H9 (cell line): ENCODE data around the gene IGFL1. TPM values are rescaled to one million over a fixed set of nuclear protein-coding genes. Genes with fewer than 3 reads are reported as not detected.

Experiments
- DNase-seq: peaks from one replicate; pipeline ENCODE4 v3.0.0-alpha.2; 2017
- H2AFZ ChIP-seq: one replicate; pipeline ENCODE4 v1.6.1; 2013; ENCODE audit warnings: mild to moderate bottlenecking, low read length, control low read depth, moderate library complexity
- H2AK5ac ChIP-seq: 2 replicates; pipeline ENCODE4 v1.6.1; 2013; ENCODE audit warnings: low read length, control low read depth, mixed read lengths; ENCODE audit not compliant: insufficient read length
- H2BK120ac ChIP-seq: one replicate; pipeline ENCODE4 v1.6.1; 2013; ENCODE audit warnings: low read depth, mild to moderate bottlenecking, low read length, control low read depth, inconsistent platforms; ENCODE audit not compliant: poor library complexity, severe bottlenecking
- H2BK12ac ChIP-seq: 2 replicates; pipeline ENCODE4 v1.6.1; 2013; ENCODE audit warnings: low read length, control low read depth, mixed read lengths, low read depth; ENCODE audit not compliant: insufficient read length
- H2BK15ac ChIP-seq: 2 replicates; pipeline ENCODE4 v1.6.1; 2013; ENCODE audit warnings: low read depth, low read length, control low read depth
- H2BK20ac ChIP-seq: one replicate; pipeline ENCODE4 v1.6.1; 2013; ENCODE audit warnings: low read depth, mild to moderate bottlenecking, low read length, control low read depth, inconsistent platforms; ENCODE audit not compliant: poor library complexity, severe bottlenecking
- H2BK5ac ChIP-seq: 2 replicates; pipeline ENCODE4 v1.6.1; 2013; ENCODE audit warnings: low read length, control low read depth, mixed read lengths; ENCODE audit not compliant: insufficient read length
- H3K14ac ChIP-seq: 2 replicates; pipeline ENCODE4 v1.6.1; 2013; ENCODE audit warnings: low read length, control low read depth; ENCODE audit not compliant: insufficient read depth
- H3K18ac ChIP-seq: 2 replicates; pipeline ENCODE4 v1.6.1; 2013; ENCODE audit warnings: low read depth, mild to moderate bottlenecking, mixed read lengths, low read length, control low read depth; ENCODE audit not compliant: insufficient read length
- H3K23ac ChIP-seq: 2 replicates; pipeline ENCODE4 v1.6.1; 2013; ENCODE audit warnings: low read length, control low read depth, mixed read lengths, low read depth; ENCODE audit not compliant: insufficient read length
- H3K23me2 ChIP-seq: 2 replicates; pipeline ENCODE4 v1.6.1; 2013; ENCODE audit warnings: low read depth, mild to moderate bottlenecking, mixed read lengths, low read length, control low read depth; ENCODE audit not compliant: insufficient read length, poor library complexity, severe bottlenecking
- H3K27ac ChIP-seq: 2 replicates; pipeline ENCODE4 v1.5.1; 2013; ENCODE audit warnings: low read length, control low read depth, mixed read lengths, low read depth; ENCODE audit not compliant: insufficient read length
- H3K27me3 ChIP-seq: 2 replicates; pipeline ENCODE4 v1.6.1; 2013; ENCODE audit warnings: low read length, control low read depth, inconsistent platforms; ENCODE audit not compliant: insufficient read depth
- H3K4ac ChIP-seq: 2 replicates; pipeline ENCODE4 v1.6.1; 2013; ENCODE audit warnings: low read depth, mild to moderate bottlenecking, control low read depth, inconsistent platforms, low read length, moderate library complexity
- H3K4me1 ChIP-seq: 2 replicates; pipeline ENCODE4 v1.6.1; 2013; ENCODE audit warnings: low read length, control low read depth, inconsistent platforms; ENCODE audit not compliant: insufficient read depth
- H3K4me2 ChIP-seq: 2 replicates; pipeline ENCODE4 v1.6.1; 2013; ENCODE audit warnings: low read length, control low read depth, mixed read lengths; ENCODE audit not compliant: insufficient read length, insufficient read depth
- H3K56ac ChIP-seq: 2 replicates; pipeline ENCODE4 v1.6.1; 2013; ENCODE audit warnings: low read depth, mild to moderate bottlenecking, mixed read lengths, low read length, control low read depth; ENCODE audit not compliant: insufficient read length
- H3K79me1 ChIP-seq: 2 replicates; pipeline ENCODE4 v1.6.1; 2013; ENCODE audit warnings: low read depth, mild to moderate bottlenecking, moderate library complexity, low read length, control low read depth, inconsistent platforms; ENCODE audit not compliant: insufficient read depth, poor library complexity, severe bottlenecking
- H3K79me2 ChIP-seq: 2 replicates; pipeline ENCODE4 v1.6.1; 2013; ENCODE audit warnings: low read length, control low read depth, inconsistent platforms; ENCODE audit not compliant: insufficient read depth
- H3K9ac ChIP-seq: 2 replicates; pipeline ENCODE4 v1.6.1; 2013; ENCODE audit warnings: low read length, control low read depth, mixed read lengths; ENCODE audit not compliant: insufficient read length; ENCODE audit errors: extremely low read depth
- H3K9me3 ChIP-seq: one replicate; pipeline ENCODE4 v1.6.1; 2013; ENCODE audit warnings: low read depth, low read length, inconsistent platforms; ENCODE audit not compliant: control insufficient read depth
- H3T11ph ChIP-seq: one replicate; pipeline ENCODE4 v1.6.1; 2013; ENCODE audit warnings: mild to moderate bottlenecking, low read length, control low read depth, inconsistent platforms
- H4K20me1 ChIP-seq: one replicate; pipeline ENCODE4 v1.6.1; 2013; ENCODE audit not compliant: control insufficient read depth, insufficient read length, insufficient read depth
- H4K5ac ChIP-seq: 2 replicates; pipeline ENCODE4 v1.6.1; 2013; ENCODE audit warnings: low read depth, mild to moderate bottlenecking, mixed read lengths, low read length, control low read depth; ENCODE audit not compliant: insufficient read length
- H4K8ac ChIP-seq: replicated peaks from 2 replicates; pipeline ENCODE4 v1.6.1; 2013; ENCODE audit warnings: low read length, control low read depth, mixed read lengths, low read depth; ENCODE audit not compliant: insufficient read length
- H4K91ac ChIP-seq: 2 replicates; pipeline ENCODE4 v1.6.1; 2013; ENCODE audit warnings: low read depth, mild to moderate bottlenecking, moderate library complexity, mixed read lengths, low read length, control low read depth; ENCODE audit not compliant: insufficient read length
- H3K27ac Mint-ChIP-seq, 3 experiments: 2 replicates in 2 of 3; 3 replicates in 1 of 3; pipeline ENCODE4 v1.8.0; 2020 to 2021; ENCODE audit warnings: mixed read lengths in 3 of 3, mild to moderate bottlenecking in 1 of 3, moderate library complexity in 1 of 3
- H3K27me3 Mint-ChIP-seq: 2 replicates; pipeline ENCODE4 v1.8.0; 2021; ENCODE audit warnings: low read depth, mild to moderate bottlenecking, moderate library complexity, mixed read lengths
- H3K36me3 Mint-ChIP-seq, 3 experiments: 2 replicates in 2 of 3; 3 replicates in 1 of 3; pipeline ENCODE4 v1.8.0; 2020 to 2021; ENCODE audit warnings: low read depth in 3 of 3, mixed read lengths in 3 of 3; ENCODE audit not compliant: insufficient read depth in 1 of 3
- H3K4me1 Mint-ChIP-seq, 2 experiments: 2 replicates each; pipeline ENCODE4 v1.8.0; 2020; ENCODE audit warnings: mixed read lengths in 2 of 2
- H3K4me3 Mint-ChIP-seq, 2 experiments: 2 replicates in 1 of 2; 3 replicates in 1 of 2; pipeline ENCODE4 v1.8.0; 2020 to 2021; ENCODE audit warnings: mild to moderate bottlenecking in 2 of 2, mixed read lengths in 2 of 2, moderate library complexity in 1 of 2
- H3K9me3 Mint-ChIP-seq, 2 experiments: 2 replicates in 1 of 2; 3 replicates in 1 of 2; pipeline ENCODE4 v1.8.0; 2020; ENCODE audit warnings: mild to moderate bottlenecking in 2 of 2, mixed read lengths in 2 of 2, moderate library complexity in 1 of 2
- WGBS: extraction: QIAGEN DNeasy Blood & Tissue Kit; methylation state at CpG from one replicate; pipeline ENCODE4 v1.1.7; 2013; ENCODE audit warnings: missing lambda C conversion rate, low lambda C conversion rate, mixed read lengths; ENCODE audit not compliant: insufficient read length; ENCODE audit errors: extremely low coverage; 5-methylcytosine and 5-hydroxymethylcytosine counted together
- total RNA-seq: library from RNA; stranded (reverse); gene quantifications from 2 replicates; pipeline ENCODE4 v1.2.1, GENCODE V29; 2021
- TF ChIP-seq, protein P1 (sequence below): fragments of 200-600 bp; sonication (generic); conservative IDR thresholded peaks from 3 replicates; pipeline ENCODE4 v1.8.0; 2021; ENCODE audit warnings: antibody characterized with exemption, mild to moderate bottlenecking

The IGFL1 gene
- total RNA-seq, 1 experiment from 2014 or later = not detected

DNA sequence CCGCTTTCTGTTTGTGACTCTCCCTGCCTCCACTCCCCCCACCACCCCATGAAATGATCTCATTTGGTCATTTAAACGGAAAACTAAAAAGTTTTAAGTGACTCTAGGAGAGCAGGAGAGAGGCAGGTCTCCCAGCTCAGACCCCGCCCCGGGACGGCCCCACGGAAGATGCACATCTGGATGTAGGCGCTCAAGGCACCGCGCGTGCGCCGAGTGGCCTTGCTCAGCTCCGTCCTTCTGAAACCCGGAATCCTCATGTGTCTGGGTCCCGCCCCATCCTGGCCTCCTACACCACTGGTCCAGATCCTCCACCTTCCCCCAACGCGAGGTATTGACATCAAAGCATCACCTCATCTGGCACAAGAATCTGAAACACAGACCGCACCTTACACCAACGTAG is 15.7 kb upstream of the IGFL1 start:
- Mint-ChIP-seq H3K36me3 (no peaks in the 10 kb centered on the region), H3K27me3 (peaks cover 18% of the 10 kb centered on the region)

More for the DNA sequence above, 15.7 kb upstream of the IGFL1 start:
- Histone ChIP-seq H3K79me1 (no peaks in the 10 kb centered on the region), H3K14ac (no peak overlapping the region; the same call in 1 of the 2 replicates), H3T11ph (no peak overlapping the region), H3K4ac (no peak overlapping the region), H4K8ac (no peak overlapping the region), H3K18ac (no peak overlapping the region), H3K9me3 (no peaks in the 10 kb centered on the region), H3K4me2 (no peak overlapping the region), H3K23me2 (no peaks in the 10 kb centered on the region), H4K5ac (no peak overlapping the region), H3K23ac (no peak overlapping the region), H2AFZ (no peak overlapping the region), H2BK12ac (no peak overlapping the region), H2BK5ac (no peak overlapping the region), H4K20me1 (no peaks in the 10 kb centered on the region), H3K56ac (no peak overlapping the region), H2BK120ac (no peak overlapping the region), H2AK5ac (no peak overlapping the region), H2BK15ac (no peak overlapping the region), H3K27ac (no peak overlapping the region), H3K9ac (no peak overlapping the region), H3K79me2 (no peaks in the 10 kb centered on the region), H4K91ac (no peak overlapping the region), H2BK20ac (no peak overlapping the region), H3K27me3 (no peaks in the 10 kb centered on the region), H3K4me1 (peaks cover 6% of the 10 kb centered on the region)
- no CpG with 5 or more reads among the region's 19 CpGs for WGBS
- H3K27ac Mint-ChIP-seq = no peak overlapping the region
- DNase-seq = no peak
- no peak overlapping the region for H3K4me3 Mint-ChIP-seq
- TF ChIP-seq, protein P1, sequence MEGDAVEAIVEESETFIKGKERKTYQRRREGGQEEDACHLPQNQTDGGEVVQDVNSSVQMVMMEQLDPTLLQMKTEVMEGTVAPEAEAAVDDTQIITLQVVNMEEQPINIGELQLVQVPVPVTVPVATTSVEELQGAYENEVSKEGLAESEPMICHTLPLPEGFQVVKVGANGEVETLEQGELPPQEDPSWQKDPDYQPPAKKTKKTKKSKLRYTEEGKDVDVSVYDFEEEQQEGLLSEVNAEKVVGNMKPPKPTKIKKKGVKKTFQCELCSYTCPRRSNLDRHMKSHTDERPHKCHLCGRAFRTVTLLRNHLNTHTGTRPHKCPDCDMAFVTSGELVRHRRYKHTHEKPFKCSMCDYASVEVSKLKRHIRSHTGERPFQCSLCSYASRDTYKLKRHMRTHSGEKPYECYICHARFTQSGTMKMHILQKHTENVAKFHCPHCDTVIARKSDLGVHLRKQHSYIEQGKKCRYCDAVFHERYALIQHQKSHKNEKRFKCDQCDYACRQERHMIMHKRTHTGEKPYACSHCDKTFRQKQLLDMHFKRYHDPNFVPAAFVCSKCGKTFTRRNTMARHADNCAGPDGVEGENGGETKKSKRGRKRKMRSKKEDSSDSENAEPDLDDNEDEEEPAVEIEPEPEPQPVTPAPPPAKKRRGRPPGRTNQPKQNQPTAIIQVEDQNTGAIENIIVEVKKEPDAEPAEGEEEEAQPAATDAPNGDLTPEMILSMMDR = no peak
- no peaks in the 10 kb centered on the region; a peak in 2 of 5 replicates for H3K9me3 Mint-ChIP-seq
- peaks cover 26 to 33% of the 10 kb centered on the region in 2 experiments for H3K4me1 Mint-ChIP-seq
